ENCODE data around the gene ATP2B2. TPM values are rescaled to one million over a fixed set of nuclear protein-coding genes. Genes with fewer than 3 reads are reported as not detected.

ATP2B2 gene
- polyA plus RNA-seq (2013, experiment 1 of 2) = 0.66 TPM
- polyA plus RNA-seq (2013, experiment 2 of 2) = 0.35 TPM

GRCh38 chr3:10505050-10505790, at the start of gene ATP2B2:
ATP2B2 (minus strand) TSS chr3:10505586; CDS start chr3:10449543, 56,043 bp downstream.
- no peaks in the 10 kb centered on the region for H3K36me3 ChIP-seq (ENCODE audit: control insufficient read depth, insufficient read depth, low read length)
- peak within 1 kb of the TSS; percentile 6 for H3K4me3 ChIP-seq (ENCODE audit: extremely low read depth, insufficient read depth, low read length, poor library complexity, severe bottlenecking)
- H3K27ac ChIP-seq (ENCODE audit: low read depth, low read length, severe bottlenecking) = no peak within 1 kb of the TSS
- H3K9me3 ChIP-seq (ENCODE audit: control insufficient read depth, low read length) = no peaks in the 10 kb centered on the region
- H3K4me1 ChIP-seq (ENCODE audit: control insufficient read depth, insufficient read depth, low read length, poor library complexity, severe bottlenecking) = peaks cover 3% of the 10 kb centered on the region
- WGBS, 2 experiments (ENCODE audit: insufficient coverage in 2 of 2) = 29 to 34% methylated on average over 3 to 11 of the region's 42 CpGs

DNA sequence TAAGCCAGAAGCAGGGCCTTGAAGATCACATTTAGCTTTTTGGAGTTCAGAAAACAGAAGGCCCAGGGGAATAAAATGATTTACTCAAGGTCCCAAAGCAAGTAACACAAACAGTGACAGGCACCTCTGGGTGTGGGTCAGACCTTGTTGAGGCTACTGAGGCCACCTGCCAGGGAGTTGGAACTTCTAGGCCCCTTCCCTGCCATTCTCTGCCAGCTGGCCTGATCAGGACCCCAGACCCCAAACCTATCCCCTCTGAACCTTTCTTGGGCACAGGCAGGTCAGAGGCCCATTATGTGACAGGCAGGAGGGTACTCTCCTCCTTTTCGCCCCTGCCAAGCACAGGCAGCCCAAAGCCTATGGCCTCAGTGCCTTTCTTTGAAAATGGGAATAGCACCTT, 49.4 kb upstream of the ATP2B2 start:
- WGBS, 2 experiments (ENCODE audit: insufficient coverage in 2 of 2) = 100% methylated on average over 1 of the region's 1 CpG
- no peak overlapping the region for H3K4me3 ChIP-seq (ENCODE audit: extremely low read depth, insufficient read depth, low read length, poor library complexity, severe bottlenecking)
- no peaks in the 10 kb centered on the region for H3K36me3 ChIP-seq (ENCODE audit: control insufficient read depth, insufficient read depth, low read length)
- H3K27ac ChIP-seq (ENCODE audit: low read depth, low read length, severe bottlenecking) = no peak overlapping the region
- H3K4me1 ChIP-seq (ENCODE audit: control insufficient read depth, insufficient read depth, low read length, poor library complexity, severe bottlenecking) = no peaks in the 10 kb centered on the region
- no peaks in the 10 kb centered on the region for H3K9me3 ChIP-seq (ENCODE audit: control insufficient read depth, low read length)

DNA sequence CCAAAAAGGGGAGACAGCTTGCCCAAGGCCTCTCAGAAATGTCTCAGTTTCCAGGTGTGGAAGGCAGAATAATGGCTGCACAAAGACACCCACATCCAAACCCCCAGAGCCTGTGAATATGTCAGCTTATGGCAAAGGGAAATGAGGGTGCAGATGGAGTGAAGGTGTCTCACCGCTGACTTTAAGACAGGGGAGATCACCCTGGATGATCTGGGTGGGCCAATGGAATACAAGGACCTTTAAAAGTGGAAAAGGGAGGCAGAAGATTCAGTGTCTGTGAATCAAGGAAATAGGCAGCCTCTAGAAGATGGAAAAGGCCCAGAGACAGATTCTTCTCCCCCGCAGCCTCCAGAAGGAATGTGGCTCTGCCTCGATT, 48.8 kb upstream of the ATP2B2 start:
- H3K27ac ChIP-seq (ENCODE audit: low read depth, low read length, severe bottlenecking) = peak overlapping the region; percentile 81
- no peaks in the 10 kb centered on the region for H3K9me3 ChIP-seq (ENCODE audit: control insufficient read depth, low read length)
- H3K4me1 ChIP-seq (ENCODE audit: control insufficient read depth, insufficient read depth, low read length, poor library complexity, severe bottlenecking) = no peaks in the 10 kb centered on the region
- H3K4me3 ChIP-seq (ENCODE audit: extremely low read depth, insufficient read depth, low read length, poor library complexity, severe bottlenecking) = no peak overlapping the region
- 79 to 87% methylated on average over 3 of the region's 3 CpGs for WGBS, 2 experiments (ENCODE audit: insufficient coverage in 2 of 2)
- no peaks in the 10 kb centered on the region for H3K36me3 ChIP-seq (ENCODE audit: control insufficient read depth, insufficient read depth, low read length)

DNA sequence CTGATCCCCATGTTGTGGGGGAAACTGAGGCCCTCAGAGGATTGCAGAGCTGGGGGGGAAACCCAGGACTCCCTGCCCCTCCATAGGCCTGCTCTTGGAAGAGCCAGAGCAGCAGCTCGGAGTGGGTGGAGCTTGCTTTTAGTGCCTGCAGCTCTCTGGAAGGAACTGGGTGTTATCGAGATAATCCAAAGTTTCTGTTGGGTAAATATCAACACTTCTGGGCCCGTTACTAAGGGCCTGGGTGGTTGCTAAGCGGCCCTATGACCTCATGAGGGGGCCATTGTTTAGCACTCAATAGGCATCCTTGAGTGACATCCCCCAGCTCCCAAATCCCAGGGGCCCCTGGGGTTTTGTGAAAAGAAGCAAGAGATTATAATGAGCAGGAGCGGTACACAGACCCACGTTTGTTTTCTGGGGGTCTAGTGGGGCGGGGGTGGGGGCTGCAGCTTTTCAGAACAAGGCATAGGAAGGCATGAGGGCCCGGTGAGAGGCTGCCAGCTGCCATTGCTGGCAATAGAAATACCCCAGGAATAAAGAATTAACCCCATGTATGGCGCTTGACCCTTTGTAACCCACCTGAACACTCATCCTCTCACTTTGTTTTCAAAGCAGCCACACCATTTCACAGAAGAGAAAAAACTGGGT, 48.3 kb upstream of the ATP2B2 start:
- Histone ChIP-seq H3K27ac (ENCODE audit: low read depth, low read length, severe bottlenecking) (peak overlapping the region; percentile 81), H3K36me3 (ENCODE audit: control insufficient read depth, insufficient read depth, low read length) (no peaks in the 10 kb centered on the region), H3K9me3 (ENCODE audit: control insufficient read depth, low read length) (no peaks in the 10 kb centered on the region), H3K4me1 (ENCODE audit: control insufficient read depth, insufficient read depth, low read length, poor library complexity, severe bottlenecking) (no peaks in the 10 kb centered on the region), H3K4me3 (ENCODE audit: extremely low read depth, insufficient read depth, low read length, poor library complexity, severe bottlenecking) (no peak overlapping the region)
- 28 to 30% methylated on average over 7 of the region's 9 CpGs for WGBS, 2 experiments (ENCODE audit: insufficient coverage in 2 of 2)

GRCh38 chr3:10552631-10552943, 47.2 kb upstream of the ATP2B2 start:
- H3K4me1 ChIP-seq (ENCODE audit: control insufficient read depth, insufficient read depth, low read length, poor library complexity, severe bottlenecking) = no peaks in the 10 kb centered on the region
- H3K4me3 ChIP-seq (ENCODE audit: extremely low read depth, insufficient read depth, low read length, poor library complexity, severe bottlenecking) = no peak overlapping the region
- H3K36me3 ChIP-seq (ENCODE audit: control insufficient read depth, insufficient read depth, low read length) = no peaks in the 10 kb centered on the region
- H3K27ac ChIP-seq (ENCODE audit: low read depth, low read length, severe bottlenecking) = no peak overlapping the region
- no peaks in the 10 kb centered on the region for H3K9me3 ChIP-seq (ENCODE audit: control insufficient read depth, low read length)
- WGBS, 2 experiments (ENCODE audit: insufficient coverage in 2 of 2) = 100% methylated on average over 1 of the region's 1 CpG; no CpG with 5 or more reads in 1 of the 2 experiments

GRCh38 chr3:10551821-10552630, 46.6 kb upstream of the ATP2B2 start:
- WGBS, 2 experiments (ENCODE audit: insufficient coverage in 2 of 2) = 77 to 83% methylated on average over 15 to 18 of the region's 19 CpGs
- H3K27ac ChIP-seq (ENCODE audit: low read depth, low read length, severe bottlenecking) = no peak overlapping the region

DNA sequence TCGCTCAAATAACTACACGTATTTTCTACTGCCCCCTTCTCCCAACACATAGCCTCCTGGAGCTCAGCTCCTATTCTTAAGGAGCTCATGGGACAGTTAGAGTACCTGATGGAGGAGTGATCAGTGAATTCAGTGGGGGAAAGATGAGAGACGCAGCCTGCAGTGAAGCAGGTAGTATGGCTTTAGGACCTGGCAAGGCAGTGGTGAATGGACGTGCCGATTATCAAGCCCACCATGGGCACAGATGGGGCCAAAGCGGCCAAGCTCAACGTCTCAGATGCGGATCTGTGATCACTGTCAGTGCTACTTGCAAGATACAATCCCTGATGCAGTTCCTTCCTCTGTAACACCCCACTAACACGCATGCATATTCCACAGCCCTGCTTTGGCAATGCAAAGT, 45.8 kb upstream of the ATP2B2 start:
- no peaks in the 10 kb centered on the region for H3K4me1 ChIP-seq (ENCODE audit: control insufficient read depth, insufficient read depth, low read length, poor library complexity, severe bottlenecking)
- no peaks in the 10 kb centered on the region for H3K9me3 ChIP-seq (ENCODE audit: control insufficient read depth, low read length)
- H3K4me3 ChIP-seq (ENCODE audit: extremely low read depth, insufficient read depth, low read length, poor library complexity, severe bottlenecking) = no peak overlapping the region
- H3K27ac ChIP-seq (ENCODE audit: low read depth, low read length, severe bottlenecking) = no peak overlapping the region
- no peaks in the 10 kb centered on the region for H3K36me3 ChIP-seq (ENCODE audit: control insufficient read depth, insufficient read depth, low read length)
- 76 to 93% methylated on average over 4 to 6 of the region's 9 CpGs for WGBS, 2 experiments (ENCODE audit: insufficient coverage in 2 of 2)

More at GRCh38 chr3:10551821-10552630, 46.6 kb upstream of the ATP2B2 start:
- H3K4me3 ChIP-seq (ENCODE audit: extremely low read depth, insufficient read depth, low read length, poor library complexity, severe bottlenecking) = no peak overlapping the region
- no peaks in the 10 kb centered on the region for H3K9me3 ChIP-seq (ENCODE audit: control insufficient read depth, low read length)
- no peaks in the 10 kb centered on the region for H3K36me3 ChIP-seq (ENCODE audit: control insufficient read depth, insufficient read depth, low read length)
- H3K4me1 ChIP-seq (ENCODE audit: control insufficient read depth, insufficient read depth, low read length, poor library complexity, severe bottlenecking) = no peaks in the 10 kb centered on the region

GRCh38 chr3:10550705-10551104, 45.3 kb upstream of the ATP2B2 start:
- WGBS, 2 experiments (ENCODE audit: insufficient coverage in 2 of 2) = 87 to 95% methylated on average over 8 of the region's 10 CpGs
- Histone ChIP-seq H3K36me3 (ENCODE audit: control insufficient read depth, insufficient read depth, low read length) (no peaks in the 10 kb centered on the region), H3K4me1 (ENCODE audit: control insufficient read depth, insufficient read depth, low read length, poor library complexity, severe bottlenecking) (no peaks in the 10 kb centered on the region), H3K4me3 (ENCODE audit: extremely low read depth, insufficient read depth, low read length, poor library complexity, severe bottlenecking) (no peak overlapping the region), H3K27ac (ENCODE audit: low read depth, low read length, severe bottlenecking) (no peak overlapping the region), H3K9me3 (ENCODE audit: control insufficient read depth, low read length) (no peaks in the 10 kb centered on the region)

DNA sequence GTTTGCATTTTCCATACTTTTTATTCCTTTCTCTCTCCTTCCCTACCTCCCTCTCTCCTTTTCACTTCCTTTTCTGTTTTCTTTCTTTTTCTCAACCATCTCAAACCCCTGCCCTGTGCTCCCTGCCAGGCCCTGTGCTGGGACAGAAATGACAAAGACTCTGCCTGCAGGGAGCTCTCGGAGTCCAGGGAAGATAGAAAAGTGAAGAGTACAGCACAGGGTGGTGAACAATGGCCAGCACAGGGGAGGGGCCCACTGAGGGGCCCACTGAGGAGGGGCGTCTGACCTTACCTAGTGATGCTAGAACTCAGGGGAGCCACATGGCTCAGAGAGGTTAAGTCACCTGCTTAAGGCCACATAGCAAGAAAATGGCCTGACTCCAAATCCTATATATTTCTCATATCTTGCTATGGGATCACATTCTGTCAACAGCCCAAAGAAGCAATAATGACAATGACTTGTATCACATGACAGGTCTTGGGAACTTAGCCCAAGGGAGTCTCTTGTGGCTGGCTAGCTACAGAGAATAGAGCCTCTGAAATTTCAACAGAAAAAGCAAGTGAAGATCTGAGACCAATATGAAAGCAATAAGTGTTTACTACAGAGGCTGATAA, 44.3 kb upstream of the ATP2B2 start:
- WGBS, 2 experiments (ENCODE audit: insufficient coverage in 2 of 2) = 50 to 88% methylated on average over 1 to 2 of the region's 2 CpGs
- no peak overlapping the region for H3K27ac ChIP-seq (ENCODE audit: low read depth, low read length, severe bottlenecking)
- no peaks in the 10 kb centered on the region for H3K36me3 ChIP-seq (ENCODE audit: control insufficient read depth, insufficient read depth, low read length)

DNA sequence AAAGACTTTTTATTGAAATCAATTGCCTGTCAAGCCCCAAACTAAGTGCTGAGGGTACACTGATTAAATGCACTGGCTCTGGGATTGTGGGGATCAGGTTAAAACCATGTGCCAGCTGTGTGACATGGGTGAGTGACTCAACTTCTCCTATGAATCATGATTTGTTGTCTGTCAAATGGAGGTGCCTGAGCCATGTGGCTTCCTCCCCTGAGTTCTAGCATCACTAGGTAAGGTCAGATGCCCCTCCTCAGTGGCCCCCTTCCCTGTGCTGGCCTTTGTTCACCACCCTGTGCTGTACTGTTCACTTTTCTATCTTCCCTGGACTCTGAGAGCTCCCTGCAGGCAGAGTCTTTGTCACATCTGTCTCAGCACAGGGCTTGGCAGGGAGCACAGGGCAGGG, 43.6 kb upstream of the ATP2B2 start:
- H3K36me3 ChIP-seq (ENCODE audit: control insufficient read depth, insufficient read depth, low read length) = no peaks in the 10 kb centered on the region
- no peak overlapping the region for H3K4me3 ChIP-seq (ENCODE audit: extremely low read depth, insufficient read depth, low read length, poor library complexity, severe bottlenecking)
- H3K4me1 ChIP-seq (ENCODE audit: control insufficient read depth, insufficient read depth, low read length, poor library complexity, severe bottlenecking) = no peaks in the 10 kb centered on the region
- H3K9me3 ChIP-seq (ENCODE audit: control insufficient read depth, low read length) = no peaks in the 10 kb centered on the region
- H3K27ac ChIP-seq (ENCODE audit: low read depth, low read length, severe bottlenecking) = no peak overlapping the region

More for the DNA sequence above, 44.3 kb upstream of the ATP2B2 start:
- Histone ChIP-seq H3K4me3 (ENCODE audit: extremely low read depth, insufficient read depth, low read length, poor library complexity, severe bottlenecking) (no peak overlapping the region), H3K4me1 (ENCODE audit: control insufficient read depth, insufficient read depth, low read length, poor library complexity, severe bottlenecking) (no peaks in the 10 kb centered on the region), H3K9me3 (ENCODE audit: control insufficient read depth, low read length) (no peaks in the 10 kb centered on the region)
